Loucy (cell line): Measurements from ENCODE around the gene OR51B2.

ENCODE experiments used
- EZH2phosphoT487 ChIP-seq: fragments of 200-600 bp; IDR thresholded peaks from 2 replicates; pipeline ENCODE4 v1.6.1; 2018; ENCODE audit warnings: antibody characterized with exemption, mild to moderate bottlenecking, moderate library complexity, borderline replicate concordance
- TF ChIP-seq, protein P1 (sequence below): fragments of 200-600 bp; sonication (generic); conservative IDR thresholded peaks from 2 replicates; pipeline ENCODE4 v1.5.1; 2014; ENCODE audit warnings: mild to moderate bottlenecking, antibody characterized with exemption, low read length

DNA sequence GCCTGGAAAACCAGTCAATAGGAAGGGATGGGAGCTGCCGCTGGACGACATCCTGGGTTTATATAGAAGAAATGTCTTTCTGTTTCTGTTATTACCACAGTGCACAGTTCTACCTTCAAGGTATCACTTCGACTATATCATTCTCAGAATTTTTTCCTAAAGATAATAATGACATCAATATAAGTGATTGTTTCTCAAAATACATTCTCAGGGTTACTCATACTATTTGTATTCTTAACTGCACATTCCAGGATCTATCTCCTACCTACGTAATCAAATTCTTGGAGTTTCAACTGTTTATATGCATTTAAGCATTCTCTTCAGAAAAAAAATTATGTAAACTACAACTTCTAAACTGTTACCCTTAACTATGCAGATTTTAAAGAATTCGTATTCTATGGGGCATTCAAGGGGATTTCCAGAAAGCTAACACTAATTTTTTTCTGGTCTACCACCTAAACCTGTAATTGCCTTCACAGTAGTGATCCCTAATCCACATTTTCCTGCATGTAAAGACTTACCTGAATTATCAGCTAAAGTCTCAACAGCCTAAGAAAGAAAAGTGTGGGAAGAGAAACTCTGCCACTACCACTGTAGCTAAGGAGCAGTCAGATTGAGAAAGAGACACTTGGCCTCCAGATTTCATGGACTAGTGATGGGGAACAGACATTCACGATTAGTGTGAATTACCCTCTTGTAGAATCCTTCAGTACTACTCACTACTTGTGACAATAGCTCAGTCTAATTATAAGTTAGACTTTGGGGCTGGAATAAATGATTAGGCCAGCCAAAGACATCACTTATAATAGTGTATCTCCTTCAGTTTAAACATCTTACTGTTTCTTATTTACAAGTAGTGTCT lies 19.6 kb upstream of the OR51B2 start, which contains the start of gene OR51B5:
- TF ChIP-seq, protein P1, sequence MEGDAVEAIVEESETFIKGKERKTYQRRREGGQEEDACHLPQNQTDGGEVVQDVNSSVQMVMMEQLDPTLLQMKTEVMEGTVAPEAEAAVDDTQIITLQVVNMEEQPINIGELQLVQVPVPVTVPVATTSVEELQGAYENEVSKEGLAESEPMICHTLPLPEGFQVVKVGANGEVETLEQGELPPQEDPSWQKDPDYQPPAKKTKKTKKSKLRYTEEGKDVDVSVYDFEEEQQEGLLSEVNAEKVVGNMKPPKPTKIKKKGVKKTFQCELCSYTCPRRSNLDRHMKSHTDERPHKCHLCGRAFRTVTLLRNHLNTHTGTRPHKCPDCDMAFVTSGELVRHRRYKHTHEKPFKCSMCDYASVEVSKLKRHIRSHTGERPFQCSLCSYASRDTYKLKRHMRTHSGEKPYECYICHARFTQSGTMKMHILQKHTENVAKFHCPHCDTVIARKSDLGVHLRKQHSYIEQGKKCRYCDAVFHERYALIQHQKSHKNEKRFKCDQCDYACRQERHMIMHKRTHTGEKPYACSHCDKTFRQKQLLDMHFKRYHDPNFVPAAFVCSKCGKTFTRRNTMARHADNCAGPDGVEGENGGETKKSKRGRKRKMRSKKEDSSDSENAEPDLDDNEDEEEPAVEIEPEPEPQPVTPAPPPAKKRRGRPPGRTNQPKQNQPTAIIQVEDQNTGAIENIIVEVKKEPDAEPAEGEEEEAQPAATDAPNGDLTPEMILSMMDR = no peak
- no peak for TF ChIP-seq EZH2phosphoT487
